ENCODE measurements around the gene PRCD. TPM values are rescaled to one million over a fixed set of nuclear protein-coding genes. Genes with fewer than 3 reads are reported as not detected.
"Not testable (repeated sequence)": the region's sequence is repeated elsewhere in the genome, so short reads cannot be mapped to it uniquely, and the experiment has no call there.

Gene PRCD
- total RNA-seq, 1 experiment from 2014 or later: 2.5 TPM

DNA sequence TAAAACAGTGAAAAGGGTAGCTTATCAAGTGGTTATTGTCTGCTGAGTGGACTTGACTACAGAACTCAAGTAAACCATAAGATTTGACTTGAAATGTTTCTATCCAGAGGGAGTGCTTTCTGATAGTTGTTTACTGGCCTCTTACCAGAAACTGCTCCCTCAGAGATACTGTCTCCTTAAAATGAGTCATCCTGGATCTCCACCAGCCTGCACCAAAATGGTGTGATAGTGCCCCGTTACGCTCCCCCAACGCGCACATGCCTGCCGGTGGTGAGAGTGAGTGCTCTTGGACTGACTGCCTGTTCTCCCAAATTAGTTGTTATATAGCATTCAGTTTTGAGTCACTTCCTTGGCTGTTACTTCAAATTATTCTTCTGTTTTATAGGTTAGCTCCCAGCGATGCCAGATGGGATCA is 22.9 kb downstream of the PRCD start:
- Histone ChIP-seq H3K4me1 (ENCODE audit: insufficient read depth, low read length) (peaks cover 60% of the 10 kb centered on the region), H3K9ac (ENCODE audit: low read length) (peak overlapping the region; percentile 99; the same call in 1 of the 2 replicates), H3K36me3 (ENCODE audit: low read depth, low read length) (peaks cover 67% of the 10 kb centered on the region), H4K20me1 (ENCODE audit: low read length) (peaks cover 76% of the 10 kb centered on the region), H3K4me3 (ENCODE audit: low read length) (peak overlapping the region; percentile 15; the same call in 1 of the 2 replicates), H3K27me3 (ENCODE audit: low read length) (no peaks in the 10 kb centered on the region), H3K27ac (ENCODE audit: low read length) (peak overlapping the region; percentile 82), H2AFZ (ENCODE audit: low read length) (no peak overlapping the region), H3F3A (ENCODE audit: low read length, unreplicated experiment) (peaks cover 45% of the 10 kb centered on the region), H3K79me2 (ENCODE audit: low read length) (peaks cover 68% of the 10 kb centered on the region), H3K4me2 (ENCODE audit: low read length) (peak overlapping the region; percentile 25), H3K9me2 (replicated peaks; ENCODE audit: low read length) (no peaks in the 10 kb centered on the region), H3K9me3 (ENCODE audit: low read length) (no peaks in the 10 kb centered on the region)
- intact Hi-C loops (cut with micrococcal nuclease): loop anchor here (10.0 kb wide), 1 partner anchor 152 kb away; the partner anchor contains the start of gene MXRA7
- CTCF ChIA-PET: interaction anchor here (0.7 to 1.5 kb wide), 3 partner anchors 23 to 31 kb away, joined by 5 to 13 read pairs (median 6); partner anchors contain the start of gene ST6GALNAC2
- DNase-seq (peak; percentile 81), ATAC-seq (peak; percentile 65)
- BruUV-seq (replicated peaks): no TSS peak
- POLR2A ChIA-PET (ENCODE audit: unreplicated experiment): interaction anchor here (0.6 kb wide), 2 partner anchors 11 to 32 kb away, joined by 11 to 12 read pairs; no protein-coding TSS in a partner anchor
- TF ChIP-seq EZH2phosphoT487 (IDR thresholded peaks at IDR 0.05; ENCODE audit: borderline replicate concordance, low read length) (no peak), EZH2 (IDR thresholded peaks at IDR 0.05; ENCODE audit: low read length, unreplicated experiment) (no peak)
- TF ChIP-seq, protein P1, sequence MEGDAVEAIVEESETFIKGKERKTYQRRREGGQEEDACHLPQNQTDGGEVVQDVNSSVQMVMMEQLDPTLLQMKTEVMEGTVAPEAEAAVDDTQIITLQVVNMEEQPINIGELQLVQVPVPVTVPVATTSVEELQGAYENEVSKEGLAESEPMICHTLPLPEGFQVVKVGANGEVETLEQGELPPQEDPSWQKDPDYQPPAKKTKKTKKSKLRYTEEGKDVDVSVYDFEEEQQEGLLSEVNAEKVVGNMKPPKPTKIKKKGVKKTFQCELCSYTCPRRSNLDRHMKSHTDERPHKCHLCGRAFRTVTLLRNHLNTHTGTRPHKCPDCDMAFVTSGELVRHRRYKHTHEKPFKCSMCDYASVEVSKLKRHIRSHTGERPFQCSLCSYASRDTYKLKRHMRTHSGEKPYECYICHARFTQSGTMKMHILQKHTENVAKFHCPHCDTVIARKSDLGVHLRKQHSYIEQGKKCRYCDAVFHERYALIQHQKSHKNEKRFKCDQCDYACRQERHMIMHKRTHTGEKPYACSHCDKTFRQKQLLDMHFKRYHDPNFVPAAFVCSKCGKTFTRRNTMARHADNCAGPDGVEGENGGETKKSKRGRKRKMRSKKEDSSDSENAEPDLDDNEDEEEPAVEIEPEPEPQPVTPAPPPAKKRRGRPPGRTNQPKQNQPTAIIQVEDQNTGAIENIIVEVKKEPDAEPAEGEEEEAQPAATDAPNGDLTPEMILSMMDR (conservative IDR thresholded peaks at IDR 0.05; ENCODE audit: low read depth, low read length): no peak

GRCh38 chr17:76563359-76563758 is 23.5 kb downstream of the PRCD start:
- not testable (repeated sequence) for BruUV-seq (replicated peaks)

DNA sequence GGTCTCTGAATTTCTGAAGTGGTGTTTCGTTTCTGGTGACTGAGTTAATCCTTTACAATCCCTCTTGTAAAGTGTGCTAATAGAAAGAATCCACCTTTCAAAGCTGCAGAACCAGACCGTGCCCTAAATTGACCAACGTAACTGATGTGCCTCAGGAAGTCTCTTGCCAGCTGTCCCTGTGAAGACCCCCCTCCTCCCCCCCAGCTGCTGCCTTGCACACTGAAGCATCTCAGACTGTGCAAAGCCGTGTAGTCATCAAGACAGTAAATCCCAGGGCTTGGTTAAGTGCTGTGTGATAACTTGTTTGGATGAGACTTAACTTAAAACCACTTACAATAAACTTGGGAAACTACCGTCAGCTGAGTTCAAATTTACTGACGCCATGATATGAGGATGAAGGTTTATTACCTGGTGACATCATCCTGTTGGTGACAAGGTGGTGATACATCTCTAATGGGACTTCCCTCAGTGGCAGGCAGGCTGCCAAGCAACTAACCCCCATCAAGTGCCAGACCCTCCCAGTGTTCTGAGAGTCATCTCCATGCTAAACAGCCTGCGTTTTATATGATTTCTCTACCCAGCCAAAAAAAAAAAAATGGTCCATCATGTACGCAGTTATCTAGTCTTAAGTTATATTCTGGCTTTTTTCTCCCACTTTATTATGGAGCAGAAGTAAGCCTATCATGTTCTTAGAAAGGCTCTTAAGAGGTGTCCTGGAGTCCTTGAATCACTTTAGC is 25.3 kb downstream of the PRCD start:
- peaks cover 56% of the 10 kb centered on the region for H4K20me1 ChIP-seq (ENCODE audit: low read length)
- BruUV-seq (replicated peaks); H3K9me3 ChIP-seq (ENCODE audit: low read length); H3K27me3 ChIP-seq (ENCODE audit: low read length); ATAC-seq; H2AFZ ChIP-seq (ENCODE audit: low read length); POLR2A ChIA-PET (ENCODE audit: unreplicated experiment); H3K4me3 ChIP-seq (ENCODE audit: low read length); H3K9me2 ChIP-seq (replicated peaks; ENCODE audit: low read length): not testable (repeated sequence)
- DNase-seq: peak; percentile 78
- H3K36me3 ChIP-seq (ENCODE audit: low read depth, low read length): peaks cover 47% of the 10 kb centered on the region
- CTCF ChIA-PET: interaction anchor here (0.6 kb wide), 1 partner anchor 50 kb away, joined by 5 read pairs; no protein-coding TSS in a partner anchor
- intact Hi-C loops (cut with micrococcal nuclease): loop anchor here (10.0 kb wide), 1 partner anchor 150 kb away; the partner anchor contains the start of gene MXRA7
- peaks cover 44% of the 10 kb centered on the region for H3K79me2 ChIP-seq (ENCODE audit: low read length)
- peak overlapping the region; percentile 81 for H3K27ac ChIP-seq (ENCODE audit: low read length)
- peaks cover 34% of the 10 kb centered on the region for H3F3A ChIP-seq (ENCODE audit: low read length, unreplicated experiment)
- H3K4me2 ChIP-seq (ENCODE audit: low read length): peak overlapping the region; percentile 17; the same call in 1 of the 2 replicates
- peaks cover 49% of the 10 kb centered on the region for H3K4me1 ChIP-seq (ENCODE audit: insufficient read depth, low read length)
- H3K9ac ChIP-seq (ENCODE audit: low read length): peak overlapping the region; percentile 47

More at GRCh38 chr17:76563359-76563758, 23.5 kb downstream of the PRCD start:
- H3K79me2 ChIP-seq (ENCODE audit: low read length): peaks cover 62% of the 10 kb centered on the region
- H3K27ac ChIP-seq (ENCODE audit: low read length): peak overlapping the region; percentile 82
- H3K4me3 ChIP-seq (ENCODE audit: low read length); ATAC-seq; H3K9me3 ChIP-seq (ENCODE audit: low read length); H3K9ac ChIP-seq (ENCODE audit: low read length); H3K4me2 ChIP-seq (ENCODE audit: low read length); H3K27me3 ChIP-seq (ENCODE audit: low read length); DNase-seq; CTCF ChIA-PET; H2AFZ ChIP-seq (ENCODE audit: low read length); POLR2A ChIA-PET (ENCODE audit: unreplicated experiment); H3K9me2 ChIP-seq (replicated peaks; ENCODE audit: low read length): not testable (repeated sequence)
- H3F3A ChIP-seq (ENCODE audit: low read length, unreplicated experiment): peaks cover 45% of the 10 kb centered on the region
- intact Hi-C loops (cut with micrococcal nuclease): loop anchor here (10.0 kb wide), 1 partner anchor 151 kb away; the partner anchor contains the start of gene MXRA7
- H3K4me1 ChIP-seq (ENCODE audit: insufficient read depth, low read length): peaks cover 60% of the 10 kb centered on the region
- peaks cover 74% of the 10 kb centered on the region for H4K20me1 ChIP-seq (ENCODE audit: low read length)
- peaks cover 64% of the 10 kb centered on the region for H3K36me3 ChIP-seq (ENCODE audit: low read depth, low read length)

Measured in PC-3 (cell line).